Stomach (tissue), 19 donors: ENCODE data around the gene SYTL5. TPM values are rescaled to one million over a fixed set of nuclear protein-coding genes. Genes with fewer than 3 reads are reported as not detected.

ENCODE experiments used
- DNase-seq, 2 donors: peaks; one replicate each; pipeline versions ENCODE4 v3.0.0 to v3.0.0-alpha.2; 2013 to 2019
- H3K27ac ChIP-seq, 5 donors: fragments of 200-600 bp in 4 of 5; sonication (generic) in 4 of 5; one replicate each; pipeline ENCODE4 v1.5.1; 2013 to 2019; ENCODE audit warnings: mild to moderate bottlenecking in 1 of 5, moderate library complexity in 1 of 5
- H3K27me3 ChIP-seq, 3 donors: fragments of 200-600 bp; sonication (generic); one replicate each; pipeline ENCODE4 v1.5.1; 2017 to 2019; ENCODE audit warnings: mixed run types in 1 of 3
- H3K36me3 ChIP-seq, 4 donors: fragments of 200-600 bp; sonication (generic); 1 replicate in 3 of 4; 2 replicates in 1 of 4; pipeline ENCODE4 v1.5.1; 2016 to 2019
- H3K4me1 ChIP-seq, 4 donors: fragments of 200-600 bp; sonication (generic); one replicate each; pipeline ENCODE4 v1.5.1; 2016 to 2019
- H3K4me3 ChIP-seq, 4 donors: fragments of 200-600 bp; sonication (generic) in 3 of 4; one replicate each; pipeline ENCODE4 v1.5.1; 2016 to 2019; ENCODE audit warnings: mild to moderate bottlenecking in 1 of 4
- H3K9me3 ChIP-seq, 4 donors: fragments of 200-600 bp; sonication (generic); one replicate each; pipeline ENCODE4 v1.5.1; 2016 to 2019
- EP300 ChIP-seq: sonication (generic); formaldehyde crosslinking; IDR thresholded peaks from one replicate; pipeline ENCODE4 v1.6.1; 2017; ENCODE audit warnings: antibody characterized with exemption
- POLR2A ChIP-seq, 4 donors: fragments of 450-650 bp; IDR thresholded peaks; one replicate each; pipeline ENCODE4 v1.6.1; 2016; ENCODE audit warnings: antibody characterized with exemption in 4 of 4, control low read depth in 2 of 4, mild to moderate bottlenecking in 1 of 4, moderate library complexity in 1 of 4
- POLR2AphosphoS5 ChIP-seq, 3 donors: sonication (generic); formaldehyde crosslinking; IDR thresholded peaks; one replicate each; pipeline ENCODE4 v1.6.1; 2016; ENCODE audit warnings: antibody characterized with exemption in 3 of 3
- WGBS, 5 donors: extraction: QIAGEN DNeasy Blood & Tissue Kit in 3 of 5; methylation state at CpG; one replicate each; pipeline versions ENCODE4 v1.1.5 to v1.1.7; 2013 to 2018; 5-methylcytosine and 5-hydroxymethylcytosine counted together
- intact Hi-C: fragments of 100-400 bp; cut with DNase I; formaldehyde crosslinking; loops from one replicate; pipeline ENCODE4 v1.15.1; 2023; ENCODE audit warnings: low total_unique reads
- long read RNA-seq, 10 donors: transcript quantifications; one replicate each; lab custom pipeline, GENCODE V29; 2026
- polyA plus RNA-seq, 3 donors: library from polyadenylated mRNA; stranded (reverse); fragments of 200-250 nt; gene quantifications; one replicate each; pipeline ENCODE4 v1.2.3, GENCODE V29; 2013
- total RNA-seq, 5 donors: library from RNA; depleted of rRNA; stranded (reverse); fragments of >200 nt; gene quantifications; one replicate each; pipeline versions ENCODE4 v1.1.0 to v1.2.3, GENCODE V29; 2014 to 2016
- TF ChIP-seq, protein P1 (sequence below), 7 experiments: fragments of 450-650 bp in 4 of 7; fragments of 200-600 bp in 3 of 7; sonication (generic) in 3 of 7; IDR thresholded peaks; one replicate each; pipeline ENCODE4 v1.5.1; 2016 to 2019; ENCODE audit warnings: antibody characterized with exemption in 7 of 7, control low read depth in 2 of 7, mild to moderate bottlenecking in 1 of 7
- donor health status: healthy with polysubstance abuse.
- donor health status: Bipolar disorder and iron deficiency.
- donor health status: healthy.

The SYTL5 gene
- total RNA-seq (10 to 100 TPM in 2 of 5 donors, 1 to 10 TPM in 2, under 1 TPM in 1; under 0.01 to 18.9 (median 7.4) TPM), polyA plus RNA-seq (10 to 100 TPM in 1 of 3 donors, 1 to 10 TPM in 2; 1.9 to 16.5 (median 2.0) TPM)
- long read RNA-seq, donor 1 = 0 reads
- long read RNA-seq, donor 2 = 0 reads
- long read RNA-seq, donor 3 = 0 reads
- long read RNA-seq, donor 4 = 0 reads
- long read RNA-seq, donor 5 = 0 reads
- long read RNA-seq, donor 6 = 0 reads
- long read RNA-seq, donor 7 = 0 reads
- long read RNA-seq, donor 8 = 0 reads
- long read RNA-seq, donor 9 = 0 reads
- long read RNA-seq, donor 10 = 0 reads

- intact Hi-C loops = no loop called here
- Histone ChIP-seq H3K27ac (peak within 1 kb of the TSS in 3 of 5 donors; percentile 35 to 66 (median 40)), H3K27me3 (no peaks in the 10 kb centered on the region), H3K36me3 (no peaks in the 10 kb centered on the region), H3K4me3 (no peak within 1 kb of the TSS), H3K9me3 (peaks cover 0 to 3% (median 0%) of the 10 kb centered on the region in 4 donors), H3K4me1 (no peaks in the 10 kb centered on the region)
- WGBS, 5 donors = 18 to 55% (median 33%) methylated on average over 1 of the region's 1 CpG
- TF ChIP-seq EP300 (no peak), POLR2AphosphoS5 (IDR thresholded peaks at IDR 0.05) (no peak), POLR2A (IDR thresholded peaks at IDR 0.05) (no peak)
- TF ChIP-seq, protein P1, sequence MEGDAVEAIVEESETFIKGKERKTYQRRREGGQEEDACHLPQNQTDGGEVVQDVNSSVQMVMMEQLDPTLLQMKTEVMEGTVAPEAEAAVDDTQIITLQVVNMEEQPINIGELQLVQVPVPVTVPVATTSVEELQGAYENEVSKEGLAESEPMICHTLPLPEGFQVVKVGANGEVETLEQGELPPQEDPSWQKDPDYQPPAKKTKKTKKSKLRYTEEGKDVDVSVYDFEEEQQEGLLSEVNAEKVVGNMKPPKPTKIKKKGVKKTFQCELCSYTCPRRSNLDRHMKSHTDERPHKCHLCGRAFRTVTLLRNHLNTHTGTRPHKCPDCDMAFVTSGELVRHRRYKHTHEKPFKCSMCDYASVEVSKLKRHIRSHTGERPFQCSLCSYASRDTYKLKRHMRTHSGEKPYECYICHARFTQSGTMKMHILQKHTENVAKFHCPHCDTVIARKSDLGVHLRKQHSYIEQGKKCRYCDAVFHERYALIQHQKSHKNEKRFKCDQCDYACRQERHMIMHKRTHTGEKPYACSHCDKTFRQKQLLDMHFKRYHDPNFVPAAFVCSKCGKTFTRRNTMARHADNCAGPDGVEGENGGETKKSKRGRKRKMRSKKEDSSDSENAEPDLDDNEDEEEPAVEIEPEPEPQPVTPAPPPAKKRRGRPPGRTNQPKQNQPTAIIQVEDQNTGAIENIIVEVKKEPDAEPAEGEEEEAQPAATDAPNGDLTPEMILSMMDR (IDR thresholded peaks at IDR 0.05) = no peak
- DNase-seq = peak in 1 of 2 donors; percentile 67
These were observed at the start of gene SYTL5 for GRCh38 chrX:38006291-38006690. Gene SYTL5 (plus strand): TSS chrX:38006553. CDS start chrX:38033890, 27,337 bp downstream.

- no peaks in the 10 kb centered on the region for H3K9me3 ChIP-seq
- H3K27ac ChIP-seq = no peak overlapping the region
- DNase-seq = peak in 1 of 2 donors; percentile 5
- 44 to 79% (median 68%) methylated on average over 6 to 7 of the region's 7 CpGs for WGBS, 5 donors
- no peaks in the 10 kb centered on the region for H3K27me3 ChIP-seq
- no peaks in the 10 kb centered on the region for H3K4me1 ChIP-seq
- intact Hi-C loops = no loop called here
- H3K36me3 ChIP-seq = no peaks in the 10 kb centered on the region
- TF ChIP-seq, protein P1 (IDR thresholded peaks at IDR 0.05) = no peak
- TF ChIP-seq POLR2A (IDR thresholded peaks at IDR 0.05) = no peak
- TF ChIP-seq POLR2AphosphoS5 (IDR thresholded peaks at IDR 0.05) = no peak
- no peak for TF ChIP-seq EP300
- no peak overlapping the region for H3K4me3 ChIP-seq
These were observed 47.7 kb upstream of the SYTL5 start for GRCh38 chrX:37958525-37959211.

GRCh38 chrX:37959212-37960021, 46.9 kb upstream of the SYTL5 start:
- Histone ChIP-seq H3K36me3 (no peaks in the 10 kb centered on the region), H3K27me3 (no peaks in the 10 kb centered on the region), H3K4me1 (no peaks in the 10 kb centered on the region), H3K4me3 (no peak overlapping the region), H3K9me3 (no peaks in the 10 kb centered on the region), H3K27ac (no peak overlapping the region)
- intact Hi-C loops = no loop called here
- 40 to 62% (median 56%) methylated on average over 13 to 15 of the region's 15 CpGs for WGBS, 5 donors
- DNase-seq = peak in 1 of 2 donors; percentile 38
- no peak for TF ChIP-seq EP300

DNA sequence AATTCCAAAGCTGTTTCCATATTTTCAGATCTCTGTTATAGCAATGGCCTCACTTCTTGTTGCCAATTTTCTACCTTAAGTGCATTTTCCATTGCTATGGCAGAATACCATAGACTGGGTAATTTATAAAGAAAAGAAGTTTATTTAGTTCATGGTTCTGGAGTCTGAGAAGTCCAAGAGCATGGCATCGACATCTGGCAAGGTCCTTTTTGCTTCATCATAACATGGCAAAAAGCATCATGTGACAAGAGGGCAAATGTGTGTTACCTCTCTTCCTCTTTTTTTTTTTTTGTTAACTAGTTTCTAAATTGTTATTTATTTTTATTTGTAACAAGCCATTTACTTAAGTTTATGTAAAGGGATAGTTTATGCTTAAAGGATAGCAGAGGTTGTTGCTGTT, 45.2 kb upstream of the SYTL5 start:
- Histone ChIP-seq H3K4me3 (no peak overlapping the region), H3K9me3 (no peaks in the 10 kb centered on the region), H3K27me3 (no peaks in the 10 kb centered on the region), H3K4me1 (no peaks in the 10 kb centered on the region), H3K27ac (no peak overlapping the region), H3K36me3 (no peaks in the 10 kb centered on the region)
- TF ChIP-seq POLR2AphosphoS5 (IDR thresholded peaks at IDR 0.05) (no peak), EP300 (no peak), POLR2A (IDR thresholded peaks at IDR 0.05) (no peak)
- TF ChIP-seq, protein P1 (IDR thresholded peaks at IDR 0.05) = no peak
- no peak for DNase-seq
- intact Hi-C loops = no loop called here
- 88 to 100% (median 97%) methylated on average over 1 of the region's 1 CpG for WGBS, 5 donors
